ENCODE measurements around the gene COX11. TPM values are rescaled to one million over a fixed set of nuclear protein-coding genes. Genes with fewer than 3 reads are reported as not detected.

COX11 gene
- total and polyA plus RNA-seq, 2 donors from 2014 or later, result 52.7 to 64.9 TPM

- intact Hi-C loops (cut with DNase I), result no loop called here
- Histone ChIP-seq H3K27ac (ENCODE audit: low read depth in 2 of 2, low read length in 2 of 2) (no peak overlapping the region), H3K9me3 (ENCODE audit: control insufficient read depth in 2 of 3, insufficient read depth in 1 of 3, low read length in 3 of 3) (no peaks in the 10 kb centered on the region), H3K4me1 (ENCODE audit: control insufficient read depth in 2 of 3, insufficient read depth in 2 of 3, low read depth in 1 of 3, low read length in 3 of 3) (no peaks in the 10 kb centered on the region), H3K9ac (ENCODE audit: low read length in 3 of 3) (no peak overlapping the region), H3K27me3 (ENCODE audit: control insufficient read depth, insufficient read depth, low read length) (no peaks in the 10 kb centered on the region), H3K36me3 (ENCODE audit: control insufficient read depth in 2 of 3, insufficient read depth in 3 of 3, low read length in 3 of 3) (no peaks in the 10 kb centered on the region), H3K4me3 (ENCODE audit: low read length in 3 of 3) (no peak overlapping the region)
- FAIRE-seq (no peak), DNase-seq (no peak)
- no peak for TF ChIP-seq CTCF (IDR thresholded peaks at IDR 0.05; ENCODE audit: borderline replicate concordance, extremely low read depth, insufficient read depth)
These were observed 36.0 kb upstream of the COX11 start for GRCh38 chr17:55004484-55004883.

GRCh38 chr17:55002458-55002857, 34.0 kb upstream of the COX11 start:
- Histone ChIP-seq H3K36me3 (ENCODE audit: control insufficient read depth in 2 of 3, insufficient read depth in 3 of 3, low read length in 3 of 3) (no peaks in the 10 kb centered on the region), H3K4me3 (ENCODE audit: low read length in 3 of 3) (no peak overlapping the region), H3K27me3 (ENCODE audit: control insufficient read depth, insufficient read depth, low read length) (no peaks in the 10 kb centered on the region), H3K27ac (ENCODE audit: low read depth in 2 of 2, low read length in 2 of 2) (no peak overlapping the region), H3K9ac (ENCODE audit: low read length in 3 of 3) (no peak overlapping the region), H3K9me3 (ENCODE audit: control insufficient read depth in 2 of 3, insufficient read depth in 1 of 3, low read length in 3 of 3) (no peaks in the 10 kb centered on the region), H3K4me1 (ENCODE audit: control insufficient read depth in 2 of 3, insufficient read depth in 2 of 3, low read depth in 1 of 3, low read length in 3 of 3) (no peaks in the 10 kb centered on the region)
- no peak for TF ChIP-seq CTCF (IDR thresholded peaks at IDR 0.05; ENCODE audit: borderline replicate concordance, extremely low read depth, insufficient read depth)
- FAIRE-seq (no peak), DNase-seq (no peak)
- intact Hi-C loops (cut with DNase I), result no loop called here

- H3K36me3 ChIP-seq (ENCODE audit: control insufficient read depth in 2 of 3, insufficient read depth in 3 of 3, low read length in 3 of 3), result peaks cover 0 to 6% (median 0%) of the 10 kb centered on the region in 3 donors
- H3K27ac ChIP-seq (ENCODE audit: low read depth in 2 of 2, low read length in 2 of 2), result no peak overlapping the region
- intact Hi-C loops (cut with DNase I), result loop anchor here (10.0 kb wide), 1 partner anchor 518 kb away; the partner anchor contains the start of gene SMIM36
- no peak overlapping the region for H3K9ac ChIP-seq (ENCODE audit: low read length in 3 of 3)
- FAIRE-seq (no peak), DNase-seq (no peak)
- TF ChIP-seq CTCF (IDR thresholded peaks at IDR 0.05; ENCODE audit: borderline replicate concordance, extremely low read depth, insufficient read depth), result no peak
- no peaks in the 10 kb centered on the region for H3K9me3 ChIP-seq (ENCODE audit: control insufficient read depth in 2 of 3, insufficient read depth in 1 of 3, low read length in 3 of 3)
- H3K27me3 ChIP-seq (ENCODE audit: control insufficient read depth, insufficient read depth, low read length), result no peaks in the 10 kb centered on the region
- no peaks in the 10 kb centered on the region for H3K4me1 ChIP-seq (ENCODE audit: control insufficient read depth in 2 of 3, insufficient read depth in 2 of 3, low read depth in 1 of 3, low read length in 3 of 3)
- no peak overlapping the region for H3K4me3 ChIP-seq (ENCODE audit: low read length in 3 of 3)
These were observed 28.0 kb upstream of the COX11 start for GRCh38 chr17:54996441-54996840.
